K562 (cell line): ENCODE measurements around the gene CRYZL1. TPM values are rescaled to one million over a fixed set of nuclear protein-coding genes. Genes with fewer than 3 reads are reported as not detected.

Experiments used
- ATAC-seq: fragments of 200-7000 bp; cut with Tn5 transposase; 3 replicates; pipeline ENCODE4 v1.9.1; 2020; ENCODE audit warnings: moderate library complexity
- BruUV-seq: library from RNA; stranded (reverse); fragments of 400-500 nt; replicated peaks from 2 replicates; lab custom pipeline; 2021; lab: Mats Ljungman, UMichigan
- CTCF ChIA-PET: fragments of 300-600 bp; formaldehyde crosslinking; extraction: SDS; loops from one replicate; lab custom pipeline; 2021; ENCODE audit warnings: low intra/inter-chr PET ratio; lab: Yijun Ruan, JAX
- POLR2A ChIA-PET: fragments of 300-600, 350-650 bp; sonication (Branson Sonifier 250); formaldehyde crosslinking; extraction: SDS; loops from one replicate; lab custom pipeline; 2021; ENCODE audit warnings: antibody characterized with exemption, inconsistent platforms; lab: Yijun Ruan, JAX
- DNase-seq, 4 experiments: peaks; one replicate each; pipeline versions ENCODE4 v3.0.0 to v3.0.0-alpha.2; 2011 to 2018; ENCODE audit warnings: low spot score in 3 of 4, mixed read lengths in 3 of 4; ENCODE audit errors: extremely low read depth in 1 of 4
- FAIRE-seq: peaks from 2 replicates; lab custom pipeline; 2011; peaks lifted over from hg19 to GRCh38; lab: Jason Lieb, UNC
- H2AFZ ChIP-seq: 2 replicates; pipeline ENCODE4 v1.6.0; 2011; ENCODE audit warnings: low read depth, low read length, control low read depth, inconsistent platforms
- H3K27ac ChIP-seq: fragments of 200-600 bp; 3 replicates; pipeline ENCODE4 v1.8.0; 2011; ENCODE audit warnings: low read depth, mild to moderate bottlenecking, control low read depth, inconsistent platforms, low read length, moderate library complexity, mixed read lengths; ENCODE audit errors: extremely low read depth
- H3K27me3 ChIP-seq, 2 experiments: fragments of 300-600 bp in 1 of 2; 2 replicates in 1 of 2; 3 replicates in 1 of 2; pipeline versions ENCODE4 v1.6.0 to v1.8.0; 2011; ENCODE audit warnings: inconsistent platforms in 2 of 2, low read length in 2 of 2, mild to moderate bottlenecking in 1 of 2, mixed read lengths in 1 of 2, moderate library complexity in 1 of 2; ENCODE audit not compliant: control insufficient read depth in 2 of 2, insufficient read depth in 2 of 2
- H3K36me3 ChIP-seq: fragments of 300-600 bp; 3 replicates; pipeline ENCODE4 v1.8.0; 2011; ENCODE audit warnings: mild to moderate bottlenecking, low read length, inconsistent platforms; ENCODE audit not compliant: control insufficient read depth, insufficient read depth
- H3K4me1 ChIP-seq, 2 experiments: fragments of 200-600 bp in 1 of 2; replicated peaks in 1 of 2; 2 replicates in 1 of 2; 3 replicates in 1 of 2; pipeline versions ENCODE4 v1.5.1 to v1.8.0; 2011; ENCODE audit warnings: inconsistent platforms in 2 of 2, low read length in 2 of 2, mild to moderate bottlenecking in 1 of 2, mixed read lengths in 1 of 2, moderate library complexity in 1 of 2; ENCODE audit not compliant: control insufficient read depth in 2 of 2, insufficient read depth in 2 of 2
- H3K4me2 ChIP-seq: 2 replicates; pipeline ENCODE4 v1.6.1; 2011; ENCODE audit warnings: low read length, control low read depth, inconsistent platforms, mixed read lengths; ENCODE audit not compliant: insufficient read depth
- H3K4me3 ChIP-seq: fragments of 200-600 bp; sonication (generic), shearing (Covaris generic); 2 replicates; pipeline ENCODE4 v1.5.1; 2016; ENCODE audit warnings: control low read depth, inconsistent platforms
- H3K79me2 ChIP-seq: fragments of 200-600 bp; 3 replicates; pipeline ENCODE4 v1.8.0; 2011; ENCODE audit warnings: low read length, inconsistent platforms; ENCODE audit not compliant: control insufficient read depth, insufficient read depth
- H3K9ac ChIP-seq, 2 experiments: 2 replicates each; pipeline versions ENCODE4 v1.6.0 to v1.6.1; 2011; ENCODE audit warnings: low read depth in 2 of 2, low read length in 2 of 2, control low read depth in 1 of 2, inconsistent platforms in 1 of 2, mild to moderate bottlenecking in 1 of 2, mixed read lengths in 1 of 2; ENCODE audit not compliant: insufficient read depth in 1 of 2
- H3K9me1 ChIP-seq: one replicate; pipeline ENCODE4 v1.6.0; 2011; ENCODE audit warnings: inconsistent platforms, mild to moderate bottlenecking, low read length, moderate library complexity; ENCODE audit not compliant: control insufficient read depth, insufficient read depth
- H3K9me3 ChIP-seq: replicated peaks from 2 replicates; pipeline ENCODE4 v1.5.1; 2011; ENCODE audit warnings: low read depth, low read length, inconsistent platforms; ENCODE audit not compliant: control insufficient read depth, insufficient read depth
- H4K20me1 ChIP-seq: replicated peaks from 2 replicates; pipeline ENCODE4 v1.6.1; 2011; ENCODE audit warnings: low read length, inconsistent platforms, mixed read lengths; ENCODE audit not compliant: control insufficient read depth, insufficient read depth
- CBFA2T3 ChIP-seq: fragments of 450-650 bp; IDR thresholded peaks from 2 replicates; pipeline ENCODE4 v1.6.1; 2017
- CHD4 ChIP-seq: fragments of 200-600 bp; sonication (generic); IDR thresholded peaks from 3 replicates; pipeline ENCODE4 v1.6.1; 2012; ENCODE audit warnings: low read depth, mild to moderate bottlenecking, mixed read lengths, low read length, inconsistent platforms; ENCODE audit not compliant: insufficient read depth, insufficient replicate concordance, poor library complexity, severe bottlenecking
- ESRRA ChIP-seq: fragments of 450-650 bp; IDR thresholded peaks from 2 replicates; pipeline ENCODE4 v1.6.1; 2014; ENCODE audit warnings: low read depth, mild to moderate bottlenecking, moderate library complexity, borderline replicate concordance
- GTF2B ChIP-seq: IDR thresholded peaks from 2 replicates; pipeline ENCODE4 v1.6.1; 2011; ENCODE audit not compliant: insufficient read length; ENCODE audit errors: extremely low read depth
- HDAC8 ChIP-seq: fragments of 450-650 bp; IDR thresholded peaks from 2 replicates; pipeline ENCODE4 v1.6.1; 2016; ENCODE audit warnings: mild to moderate bottlenecking, missing genetic modification characterization, moderate library complexity, missing compliant biosample characterization
- KLF16 ChIP-seq: IDR thresholded peaks from 2 replicates; pipeline ENCODE4 v1.6.1; 2016; ENCODE audit warnings: antibody characterized with exemption
- MLLT1 ChIP-seq, 2 experiments: fragments of 450-650 bp; IDR thresholded peaks; 2 replicates each; pipeline ENCODE4 v1.6.1; 2016
- PBX2 ChIP-seq, 2 experiments: IDR thresholded peaks in 1 of 2; conservative IDR thresholded peaks in 1 of 2; 2 replicates each; pipeline ENCODE4 v1.6.1; 2016; ENCODE audit warnings: low read depth in 2 of 2, mild to moderate bottlenecking in 1 of 2, missing compliant biosample characterization in 1 of 2, missing genetic modification characterization in 1 of 2, moderate library complexity in 1 of 2
- ZBTB5 ChIP-seq: fragments of 450-650 bp; IDR thresholded peaks from 2 replicates; pipeline ENCODE4 v1.6.1; 2017; ENCODE audit warnings: antibody characterized with exemption
- ZFP91 ChIP-seq: sonication (generic); formaldehyde crosslinking; IDR thresholded peaks from 2 replicates; pipeline ENCODE4 v1.8.0; 2022; ENCODE audit warnings: mild to moderate bottlenecking, missing genetic modification reagents
- ZNF263 ChIP-seq: sonication (generic); formaldehyde crosslinking; IDR thresholded peaks from 2 replicates; pipeline ENCODE4 v1.8.0; 2022; ENCODE audit warnings: mild to moderate bottlenecking, missing genetic modification reagents, borderline replicate concordance
- ZNF436 ChIP-seq: fragments of 250-450, 450-650 bp; sonication (Bioruptor Pico); formaldehyde crosslinking; IDR thresholded peaks from 2 replicates; pipeline ENCODE4 v1.7.0; 2020; ENCODE audit warnings: mild to moderate bottlenecking
- ZNF668 ChIP-seq: fragments of 250-450 bp; sonication (Bioruptor Pico); IDR thresholded peaks from 2 replicates; pipeline ENCODE4 v1.8.0; 2022; ENCODE audit warnings: mild to moderate bottlenecking, inconsistent platforms
- WGBS: fragments of 100-300 bp; shearing (Covaris generic); methylation state at CpG from one replicate; pipeline ENCODE4 v1.1.6; 2016; ENCODE audit warnings: low coverage, mixed read lengths; ENCODE audit not compliant: insufficient coverage; ENCODE audit errors: missing lambda C conversion rate; 5-methylcytosine and 5-hydroxymethylcytosine counted together
- in situ Hi-C: fragments of 300-500 bp; cut with MboI; formaldehyde crosslinking; loops from 4 replicates; pipeline ENCODE4 v1.15.0; 2018; ENCODE audit warnings: inconsistent platforms, mixed read lengths
- intact Hi-C: fragments of 100-400 bp; cut with micrococcal nuclease; formaldehyde crosslinking; loops from 2 replicates; pipeline ENCODE4 v1.14.2; 2022
- polyA plus RNA-seq, 8 experiments: library from polyadenylated mRNA; depleted of rRNA in 4 of 8; stranded (reverse) in 5 of 8; unstranded in 3 of 8; fragments of >200 nt; fragmentation: Nextera tagmentation in 2 of 8; fragmentation: Illumina TruSeq in 1 of 8; extraction: Ambion mirVana in 2 of 8; extraction: Trizol in 1 of 8; gene quantifications; 2 replicates each; pipeline versions ENCODE4 v1.2.1 to v1.2.3, GENCODE V29; 2011 to 2014; ENCODE audit warnings: inconsistent platforms in 1 of 8, missing spikeins in 1 of 8
- total RNA-seq, 7 experiments: library from RNA; depleted of rRNA in 6 of 7; stranded (reverse); fragments of >200 nt in 6 of 7; fragmentation: Illumina TruSeq in 2 of 7; extraction: Trizol in 2 of 7; gene quantifications; 2 replicates each; pipeline versions ENCODE4 v1.2.1 to v1.2.3, GENCODE V29; 2011 to 2021; ENCODE audit warnings: low replicate concordance in 1 of 7

CRYZL1 gene
- total and polyA plus RNA-seq, 9 of the 15 experiments (the other 6 are each of a cell fraction or from before 2014, with no cell fraction given) = 19.9 to 98.2 (median 39.2) TPM

GRCh38 chr21:33684068-33684467 is 42.5 kb upstream of the CRYZL1 start:
- intact Hi-C loops (no loop called here), in situ Hi-C loops (no loop called here)
- Histone ChIP-seq H3K9me3 (no peaks in the 10 kb centered on the region), H2AFZ (no peak overlapping the region), H3K9ac (no peak overlapping the region), H3K36me3 (no peaks in the 10 kb centered on the region), H3K27me3 (0 out of 5 replicates have a peak, but pooled peaks cover 2 to 4% of the 10 kb centered on the region in 2 experiments), H3K4me1 (peaks cover 0 to 17% of the 10 kb centered on the region in 2 experiments; a peak in 3 of 5 replicates), H3K4me2 (no peak overlapping the region), H3K27ac (no peak overlapping the region), H3K9me1 (no peaks in the 10 kb centered on the region), H3K79me2 (no peaks in the 10 kb centered on the region), H3K4me3 (no peak overlapping the region), H4K20me1 (no peaks in the 10 kb centered on the region)
- DNase-seq (no peak), FAIRE-seq (peak; percentile 29), ATAC-seq (no peak)
- ChIA-PET CTCF (no interaction called here), POLR2A (interaction anchor here (3.4 kb wide), 1 partner anchor 20 kb away, joined by 7 read pairs; no protein-coding TSS in a partner anchor)
- no TSS peak for BruUV-seq
- 0% methylated on average over 2 of the region's 2 CpGs for WGBS
- TF ChIP-seq ZNF668 (no peak), ZBTB5 (no peak), ZFP91 (no peak), CBFA2T3 (peak; percentile 65), HDAC8 (tag) (no peak), GTF2B (no peak), CHD4 (no peak), ZNF263 (no peak), ESRRA (no peak), MLLT1 (IDR thresholded peaks at IDR 0.05) (no peak), KLF16 (0 out of 2 replicates have a peak, but pooled peaks have one; percentile 10), PBX2 (CRISPR knock-in tag; IDR thresholded peaks at IDR 0.05; ENCODE audit: low read depth) (no peak; the same call in 1 of the 2 replicates), PBX2 (tag; conservative IDR thresholded peaks at IDR 0.05; ENCODE audit: low read depth) (peak; percentile 88), ZNF436 (no peak)
